K562 (cell line): Measurements from ENCODE around the gene ZNF22. TPM values are rescaled to one million over a fixed set of nuclear protein-coding genes. Genes with fewer than 3 reads are reported as not detected.

ENCODE experiments used
- CHD7 ChIP-seq: fragments of 200-600 bp; sonication (generic); IDR thresholded peaks from one replicate; pipeline ENCODE4 v1.6.1; 2012; ENCODE audit warnings: mild to moderate bottlenecking, low read depth, low read length, inconsistent platforms
- NFRKB ChIP-seq: fragments of 450-650 bp; IDR thresholded peaks from 2 replicates; pipeline ENCODE4 v1.6.1; 2016; ENCODE audit warnings: low read depth
- RBM15 ChIP-seq: fragments of 200-400 bp; formaldehyde crosslinking; IDR thresholded peaks from 2 replicates; pipeline ENCODE4 v1.6.1; 2018; ENCODE audit warnings: mild to moderate bottlenecking, low read length, moderate library complexity; ENCODE audit not compliant: insufficient read depth
- STAT5A ChIP-seq: IDR thresholded peaks from 2 replicates; pipeline ENCODE4 v1.6.1; 2012; ENCODE audit warnings: low read length, inconsistent platforms, borderline replicate concordance
- polyA plus RNA-seq, 8 experiments: library from polyadenylated mRNA; depleted of rRNA in 4 of 8; stranded (reverse) in 5 of 8; unstranded in 3 of 8; fragments of >200 nt; fragmentation: Nextera tagmentation in 2 of 8; fragmentation: Illumina TruSeq in 1 of 8; extraction: Ambion mirVana in 2 of 8; extraction: Trizol in 1 of 8; gene quantifications; 2 replicates each; pipeline versions ENCODE4 v1.2.1 to v1.2.3, GENCODE V29; 2011 to 2014; ENCODE audit warnings: inconsistent platforms in 1 of 8, missing spikeins in 1 of 8
- total RNA-seq, 7 experiments: library from RNA; depleted of rRNA in 6 of 7; stranded (reverse); fragments of >200 nt in 6 of 7; fragmentation: Illumina TruSeq in 2 of 7; extraction: Trizol in 2 of 7; gene quantifications; 2 replicates each; pipeline versions ENCODE4 v1.2.1 to v1.2.3, GENCODE V29; 2011 to 2021; ENCODE audit warnings: low replicate concordance in 1 of 7

The ZNF22 gene
- total and polyA plus RNA-seq, 9 of the 15 experiments (the other 6 are each of a cell fraction or from before 2014, with no cell fraction given), result 36.2 to 98.7 (median 51.2) TPM

GRCh38 chr10:44960482-44961229 is 40.1 kb upstream of the ZNF22 start (continued):
- TF ChIP-seq CHD7 (no peak), RBM15 (no peak), STAT5A (no peak), NFRKB (no peak)
